Neutrophil (primary cell): ENCODE data around the gene C19orf67.

ENCODE experiments used
- H3K27ac ChIP-seq: fragments of 200-600 bp; sonication (generic); 2 replicates; pipeline ENCODE4 v1.5.1; 2016; ENCODE audit warnings: mild to moderate bottlenecking, moderate library complexity
- H3K27me3 ChIP-seq: fragments of 200-600 bp; sonication (generic); 2 replicates; pipeline ENCODE4 v1.6.0; 2016; ENCODE audit warnings: mild to moderate bottlenecking
- H3K36me3 ChIP-seq: fragments of 200-600 bp; sonication (generic); 2 replicates; pipeline ENCODE4 v1.5.1; 2017
- H3K4me1 ChIP-seq, 2 experiments: fragments of 200-600 bp in 1 of 2; sonication (generic) in 1 of 2; 1 replicate in 1 of 2; 2 replicates in 1 of 2; pipeline versions ENCODE4 v1.5.1 to v1.6.1; 2013 to 2016; ENCODE audit warnings: low read depth in 1 of 2, low read length in 1 of 2, mild to moderate bottlenecking in 1 of 2, moderate library complexity in 1 of 2; ENCODE audit not compliant: control insufficient read depth in 1 of 2, insufficient read depth in 1 of 2
- H3K4me3 ChIP-seq, 2 experiments: fragments of 200-600 bp in 1 of 2; sonication (generic) in 1 of 2; 1 replicate in 1 of 2; 2 replicates in 1 of 2; pipeline ENCODE4 v1.5.1; 2013 to 2016; ENCODE audit warnings: low read depth in 1 of 2, low read length in 1 of 2, mild to moderate bottlenecking in 1 of 2, moderate library complexity in 1 of 2
- H3K9me3 ChIP-seq: fragments of 200-600 bp; sonication (generic); 2 replicates; pipeline ENCODE4 v1.5.1; 2016
- TF ChIP-seq, protein P1 (sequence below): fragments of 200-600 bp; sonication (generic); IDR thresholded peaks from 2 replicates; pipeline ENCODE4 v1.5.1; 2016; ENCODE audit warnings: antibody characterized with exemption

C19orf67 gene

DNA sequence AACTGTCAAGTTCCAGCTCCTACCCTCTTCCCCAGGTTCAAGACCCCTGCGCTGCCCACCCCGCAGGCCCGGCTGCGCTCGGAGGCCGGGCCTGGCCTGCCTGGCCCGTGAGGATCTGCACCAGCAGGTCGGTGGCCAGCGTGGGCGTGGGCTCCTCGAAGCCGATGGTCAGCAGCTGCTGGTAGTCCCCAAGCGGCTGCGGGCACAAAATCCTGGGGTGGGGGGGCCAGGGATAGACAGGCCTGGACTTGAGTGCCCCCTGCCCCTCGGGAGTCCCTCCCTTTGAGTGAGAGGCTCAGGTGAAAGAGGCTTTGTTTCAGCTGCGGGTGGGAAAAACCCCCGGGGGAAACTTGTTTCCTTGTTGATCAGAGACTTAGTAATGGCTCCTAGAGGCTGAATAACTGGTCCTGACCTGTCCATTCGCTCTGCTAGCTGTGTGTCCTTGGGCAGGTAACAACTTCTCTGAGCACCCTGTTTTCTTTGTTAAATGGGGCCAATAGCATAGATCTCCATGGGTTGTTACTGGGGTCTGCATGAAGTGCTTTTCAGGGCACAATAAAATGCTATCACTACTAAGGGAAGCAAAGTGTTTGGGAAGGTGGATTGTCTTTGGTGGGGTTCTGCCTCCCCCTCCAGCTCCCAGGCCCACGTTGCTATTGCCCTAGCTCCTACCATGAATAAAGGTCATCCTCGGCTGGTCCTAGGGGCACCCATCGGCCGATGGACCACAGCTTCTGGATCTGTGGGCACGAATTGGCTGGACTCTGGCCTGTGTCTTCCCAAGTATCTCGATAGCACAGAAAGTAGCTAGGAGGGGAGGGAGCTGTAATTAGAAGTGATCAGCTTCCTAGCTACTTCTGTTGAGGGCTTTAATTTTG, 3.5 kb downstream of the C19orf67 start:
- TF ChIP-seq, protein P1, sequence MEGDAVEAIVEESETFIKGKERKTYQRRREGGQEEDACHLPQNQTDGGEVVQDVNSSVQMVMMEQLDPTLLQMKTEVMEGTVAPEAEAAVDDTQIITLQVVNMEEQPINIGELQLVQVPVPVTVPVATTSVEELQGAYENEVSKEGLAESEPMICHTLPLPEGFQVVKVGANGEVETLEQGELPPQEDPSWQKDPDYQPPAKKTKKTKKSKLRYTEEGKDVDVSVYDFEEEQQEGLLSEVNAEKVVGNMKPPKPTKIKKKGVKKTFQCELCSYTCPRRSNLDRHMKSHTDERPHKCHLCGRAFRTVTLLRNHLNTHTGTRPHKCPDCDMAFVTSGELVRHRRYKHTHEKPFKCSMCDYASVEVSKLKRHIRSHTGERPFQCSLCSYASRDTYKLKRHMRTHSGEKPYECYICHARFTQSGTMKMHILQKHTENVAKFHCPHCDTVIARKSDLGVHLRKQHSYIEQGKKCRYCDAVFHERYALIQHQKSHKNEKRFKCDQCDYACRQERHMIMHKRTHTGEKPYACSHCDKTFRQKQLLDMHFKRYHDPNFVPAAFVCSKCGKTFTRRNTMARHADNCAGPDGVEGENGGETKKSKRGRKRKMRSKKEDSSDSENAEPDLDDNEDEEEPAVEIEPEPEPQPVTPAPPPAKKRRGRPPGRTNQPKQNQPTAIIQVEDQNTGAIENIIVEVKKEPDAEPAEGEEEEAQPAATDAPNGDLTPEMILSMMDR = no peak
- H3K36me3 ChIP-seq = no peaks in the 10 kb centered on the region
- peak overlapping the region; percentile 85 to 93 for H3K4me3 ChIP-seq
- H3K27ac ChIP-seq = peak overlapping the region; percentile 86
- peaks cover 50 to 54% of the 10 kb centered on the region in 2 experiments for H3K4me1 ChIP-seq
- H3K27me3 ChIP-seq = no peaks in the 10 kb centered on the region
- no peaks in the 10 kb centered on the region for H3K9me3 ChIP-seq

DNA sequence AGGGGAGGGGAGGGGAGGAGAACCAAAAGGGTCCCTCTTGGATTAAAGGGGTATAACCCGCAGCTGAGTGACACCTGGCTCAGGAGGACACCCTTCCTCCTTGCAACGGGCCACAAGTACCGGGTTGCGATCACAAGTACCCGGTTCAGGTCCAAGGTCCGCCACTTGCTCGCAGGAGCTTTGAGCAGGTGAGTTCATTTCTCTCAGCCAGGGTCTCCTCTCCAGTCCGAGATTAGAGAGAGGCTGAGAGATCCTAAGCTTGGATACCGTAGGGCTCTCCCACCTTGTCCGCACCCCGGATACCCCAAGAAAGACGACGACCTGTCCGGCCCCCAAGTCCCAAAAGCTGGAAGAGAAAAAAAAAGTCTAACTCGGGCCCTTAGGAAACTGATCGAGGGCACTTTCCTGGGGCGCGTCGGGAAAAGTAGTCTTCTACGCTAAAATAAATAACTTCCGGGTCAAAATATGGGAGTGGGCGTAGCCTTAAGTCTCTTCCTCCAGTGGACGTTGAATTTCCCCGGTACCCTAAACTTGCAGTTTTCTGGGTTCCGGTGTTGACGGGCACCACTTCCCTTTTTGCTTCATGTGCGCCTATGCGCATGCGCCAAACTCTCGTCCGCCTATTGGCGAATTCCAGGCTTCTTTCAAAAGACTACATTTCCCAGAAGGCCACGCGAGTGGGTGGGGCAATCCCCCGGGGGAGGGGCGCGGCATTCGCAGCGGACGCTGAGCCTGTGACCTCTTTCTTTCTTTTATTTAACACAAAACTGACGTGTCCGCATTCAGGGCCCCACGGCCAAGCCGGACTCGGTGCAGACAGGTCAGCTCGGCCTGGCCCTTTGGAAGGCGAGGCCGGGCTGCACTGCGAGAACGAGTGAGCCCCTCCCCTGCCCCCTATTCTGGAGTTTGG, 4.4 kb downstream of the C19orf67 start:
- H3K4me1 ChIP-seq = peaks cover 59 to 63% of the 10 kb centered on the region in 2 experiments
- H3K4me3 ChIP-seq = peak overlapping the region; percentile 85 to 93
- no peaks in the 10 kb centered on the region for H3K27me3 ChIP-seq
- H3K27ac ChIP-seq = peak overlapping the region; percentile 86
- no peaks in the 10 kb centered on the region for H3K9me3 ChIP-seq
- H3K36me3 ChIP-seq = no peaks in the 10 kb centered on the region
- TF ChIP-seq, protein P1 = peak; percentile 21

DNA sequence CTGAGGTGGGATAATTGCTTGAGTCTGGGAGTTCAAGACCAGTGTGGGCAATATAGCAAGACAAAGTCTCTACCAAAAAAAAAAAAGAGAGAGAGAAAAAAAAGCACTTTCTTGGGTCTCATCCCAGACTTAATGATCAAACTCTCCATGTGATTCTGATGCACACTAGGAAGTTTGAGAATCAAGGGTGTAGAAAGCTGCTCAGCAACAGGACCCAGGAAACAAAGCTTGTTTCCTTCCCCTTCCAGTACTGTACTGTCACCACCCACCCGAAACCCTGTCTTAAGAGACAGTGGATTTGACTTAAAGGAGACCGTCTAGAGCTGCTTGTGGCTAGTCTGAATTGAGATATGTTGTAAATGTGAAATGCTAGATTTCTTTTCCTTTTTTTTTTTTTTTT, 7.2 kb downstream of the C19orf67 start:
- Histone ChIP-seq H3K27me3 (no peaks in the 10 kb centered on the region), H3K9me3 (no peaks in the 10 kb centered on the region), H3K4me1 (peaks cover 78 to 79% of the 10 kb centered on the region in 2 experiments), H3K4me3 (peak overlapping the region in 1 of 2 experiments; percentile 8), H3K27ac (peak overlapping the region; percentile 86), H3K36me3 (no peaks in the 10 kb centered on the region)
- TF ChIP-seq, protein P1 = no peak

DNA sequence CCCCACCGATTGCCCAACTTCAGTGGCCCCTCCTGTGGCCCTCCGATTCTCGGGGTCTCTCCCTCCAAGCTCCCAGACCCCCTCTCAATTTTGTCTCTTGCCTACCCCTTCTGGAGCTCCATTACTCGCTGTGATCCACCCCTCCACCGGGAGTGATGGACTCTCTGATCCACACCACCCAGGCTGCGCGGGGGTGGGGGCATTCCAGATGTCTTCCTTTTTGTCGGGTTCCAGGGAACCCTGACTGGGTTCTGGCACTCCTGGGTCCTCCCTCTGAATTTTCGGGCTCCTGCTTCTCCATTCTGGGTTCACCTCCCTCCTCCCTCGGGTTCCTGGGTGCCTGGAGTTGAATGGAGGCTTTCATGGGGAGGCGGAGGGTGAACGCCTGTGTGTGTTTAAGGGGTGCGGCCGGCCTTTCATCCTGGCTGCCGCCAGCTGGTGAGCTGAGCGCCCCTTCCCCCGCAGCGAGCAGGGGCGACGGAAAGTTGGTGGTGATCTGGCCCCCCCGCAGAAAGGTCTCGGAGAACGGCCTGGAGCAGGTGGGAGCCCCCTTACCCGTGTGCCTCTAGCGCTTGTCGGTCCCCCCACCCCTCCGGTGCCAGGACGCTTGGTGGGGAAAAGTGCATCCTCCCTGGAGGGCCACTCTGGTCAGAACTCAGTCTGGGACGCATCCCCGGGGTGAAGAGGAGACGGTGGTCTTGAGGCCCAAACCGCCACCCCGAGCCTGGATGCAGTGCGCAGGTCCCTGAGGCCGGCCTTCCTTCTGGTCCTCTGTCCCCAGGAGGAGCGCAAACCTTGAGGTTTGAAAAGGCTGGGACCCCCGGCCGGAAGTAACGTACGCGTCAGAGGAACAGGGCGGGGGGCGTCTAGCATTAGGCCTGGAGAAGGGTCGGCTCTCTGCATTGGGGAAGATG, 11.4 kb downstream of the C19orf67 start:
- peaks cover 65 to 67% of the 10 kb centered on the region in 2 experiments for H3K4me1 ChIP-seq
- peak overlapping the region; percentile 86 for H3K27ac ChIP-seq
- H3K36me3 ChIP-seq = no peaks in the 10 kb centered on the region
- H3K4me3 ChIP-seq = peak overlapping the region; percentile 89 to 97
- H3K9me3 ChIP-seq = no peaks in the 10 kb centered on the region
- H3K27me3 ChIP-seq = peaks cover 24% of the 10 kb centered on the region
- TF ChIP-seq, protein P1 = no peak
